Esophagus squamous epithelium (tissue), 5 donors: ENCODE results near the gene CDCA5. TPM values are rescaled to one million over a fixed set of nuclear protein-coding genes. Genes with fewer than 3 reads are reported as not detected.
A peak's percentile ranks its signal among the peaks of the same experiment; 100 is the strongest.

ENCODE experiments used
- DNase-seq: peaks from one replicate; lab custom pipeline; 2025; lab: John Stamatoyannopoulos, UW
- H3K27ac ChIP-seq, 4 donors: fragments of 200-600 bp; sonication (generic); one replicate each; pipeline ENCODE4 v1.5.1; 2016 to 2019; ENCODE audit warnings: mild to moderate bottlenecking in 1 of 4
- H3K27me3 ChIP-seq, 4 donors: fragments of 200-600 bp; sonication (generic); 1 replicate in 3 of 4; 2 replicates in 1 of 4; pipeline versions ENCODE4 v1.5.1 to v1.6.0; 2017 to 2021; ENCODE audit warnings: antibody characterized with exemption in 1 of 4
- H3K36me3 ChIP-seq, 3 donors: fragments of 200-600 bp; sonication (generic); one replicate each; pipeline ENCODE4 v1.5.1; 2016 to 2019
- H3K4me1 ChIP-seq, 3 donors: fragments of 200-600 bp; sonication (generic); one replicate each; pipeline ENCODE4 v1.5.1; 2017 to 2019
- H3K4me3 ChIP-seq, 4 donors: fragments of 200-600 bp; sonication (generic); 1 replicate in 3 of 4; 2 replicates in 1 of 4; pipeline ENCODE4 v1.5.1; 2016 to 2019; ENCODE audit warnings: mild to moderate bottlenecking in 2 of 4, moderate library complexity in 1 of 4
- H3K9me3 ChIP-seq, 3 donors: fragments of 200-600 bp; sonication (generic); one replicate each; pipeline ENCODE4 v1.5.1; 2016 to 2019
- CTCF ChIP-seq, 6 experiments: fragments of 450-650 bp in 4 of 6; fragments of 200-600 bp in 2 of 6; sonication (generic) in 2 of 6; IDR thresholded peaks; one replicate each; pipeline ENCODE4 v1.5.1; 2016 to 2019; ENCODE audit warnings: antibody characterized with exemption in 6 of 6, mild to moderate bottlenecking in 4 of 6, moderate library complexity in 4 of 6
- POLR2A ChIP-seq, 4 donors: fragments of 450-650 bp; IDR thresholded peaks; one replicate each; pipeline ENCODE4 v1.6.1; 2017; ENCODE audit warnings: antibody characterized with exemption in 4 of 4, mild to moderate bottlenecking in 4 of 4, moderate library complexity in 3 of 4
- WGBS, 2 donors: methylation state at CpG; one replicate each; pipeline ENCODE4 v1.1.5; 2018; 5-methylcytosine and 5-hydroxymethylcytosine counted together
- intact Hi-C: fragments of 100-400 bp; cut with DNase I; formaldehyde crosslinking; loops from one replicate; pipeline ENCODE4 v1.15.0; 2022
- total RNA-seq, 4 donors: library from RNA; depleted of rRNA; stranded (reverse); fragments of >200 nt; gene quantifications; one replicate each; pipeline ENCODE4 v1.1.0, GENCODE V29; 2016
- donor health status: DM: yes; HTN: yes; CAD: no.

Gene CDCA5
- total RNA-seq, 4 donors from 2014 or later = 3.1 to 14.3 (median 9.0) TPM

DNA sequence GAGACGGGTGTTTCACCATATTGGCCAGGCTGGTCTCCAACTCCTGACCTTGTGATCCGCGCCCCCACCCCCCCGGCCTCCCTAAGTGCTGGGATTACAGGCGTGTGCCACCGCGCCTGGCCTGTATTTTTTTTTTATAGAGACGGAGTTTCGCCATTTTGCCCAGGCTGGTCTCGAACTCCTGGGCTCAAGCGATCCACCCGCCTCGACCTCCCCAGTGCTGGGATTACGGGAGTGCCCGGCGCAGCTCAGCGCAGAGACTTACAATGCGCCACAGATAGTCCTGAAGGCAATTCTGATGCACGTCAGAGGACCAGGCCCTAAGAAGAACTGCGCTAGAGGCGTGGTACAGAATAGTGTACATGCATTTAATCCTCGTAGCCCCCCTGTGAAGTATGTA lies 11.6 kb upstream of the CDCA5 start:
- Histone ChIP-seq H3K36me3 (peaks cover 0 to 21% (median 0%) of the 10 kb centered on the region in 3 donors), H3K27ac (peak overlapping the region; percentile 94 to 97 (median 95)), H3K9me3 (no peaks in the 10 kb centered on the region), H3K4me1 (peaks cover 17 to 26% (median 18%) of the 10 kb centered on the region in 3 donors), H3K4me3 (peak overlapping the region in 3 of 4 donors; percentile 90 to 98 (median 95)), H3K27me3 (no peaks in the 10 kb centered on the region)
- WGBS, 2 donors = 77 to 80% methylated on average over 6 to 19 of the region's 22 CpGs
- no peak for TF ChIP-seq POLR2A (IDR thresholded peaks at IDR 0.05)
- no peak for DNase-seq
- intact Hi-C loops = no loop called here

DNA sequence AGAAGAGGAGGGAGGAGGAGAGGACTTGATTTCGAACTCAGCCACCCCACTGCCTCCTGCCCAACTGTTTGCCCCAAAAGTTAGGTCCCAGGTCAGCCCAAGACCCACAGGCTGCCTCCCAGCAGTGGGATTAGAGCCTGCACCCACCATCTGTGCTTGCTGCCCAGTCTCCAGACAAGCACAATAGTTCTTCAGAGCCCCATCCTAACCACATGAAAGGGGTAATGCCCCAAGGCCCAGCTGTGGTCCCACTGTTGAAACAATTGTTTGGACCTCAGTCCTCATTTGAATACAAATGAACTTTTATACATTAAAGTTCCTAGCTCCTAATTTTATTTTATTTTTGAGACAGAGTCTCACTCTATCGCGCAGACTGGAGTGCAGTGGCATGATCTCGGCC lies 6.8 kb upstream of the CDCA5 start:
- intact Hi-C loops = no loop called here
- 92 to 94% methylated on average over 4 of the region's 4 CpGs for WGBS, 2 donors

GRCh38 chr11:65089621-65090020 lies 5.8 kb upstream of the CDCA5 start:
- DNase-seq = no peak
- Histone ChIP-seq H3K36me3 (peaks cover 7 to 51% (median 29%) of the 10 kb centered on the region in 3 donors), H3K27ac (no peak overlapping the region), H3K4me1 (peaks cover 6 to 13% (median 6%) of the 10 kb centered on the region in 3 donors), H3K4me3 (no peak overlapping the region), H3K27me3 (no peaks in the 10 kb centered on the region), H3K9me3 (no peaks in the 10 kb centered on the region)
- TF ChIP-seq CTCF (IDR thresholded peaks at IDR 0.05) = no peak
- no peak for TF ChIP-seq POLR2A (IDR thresholded peaks at IDR 0.05)
- intact Hi-C loops = no loop called here
- WGBS, 2 donors = 91 to 96% methylated on average over 3 to 4 of the region's 4 CpGs

More for the DNA sequence above, 6.8 kb upstream of the CDCA5 start:
- Histone ChIP-seq H3K4me1 (peaks cover 1 to 6% (median 1%) of the 10 kb centered on the region in 3 donors), H3K27ac (no peak overlapping the region), H3K36me3 (peaks cover 7 to 43% (median 26%) of the 10 kb centered on the region in 3 donors), H3K4me3 (no peak overlapping the region), H3K9me3 (no peaks in the 10 kb centered on the region), H3K27me3 (no peaks in the 10 kb centered on the region)
- TF ChIP-seq POLR2A (IDR thresholded peaks at IDR 0.05) (no peak), CTCF (IDR thresholded peaks at IDR 0.05) (no peak)
- no peak for DNase-seq

GRCh38 chr11:65087827-65088226 lies 4.0 kb upstream of the CDCA5 start:
- intact Hi-C loops = no loop called here
- DNase-seq = no peak
- TF ChIP-seq CTCF (IDR thresholded peaks at IDR 0.05) (no peak), POLR2A (IDR thresholded peaks at IDR 0.05) (no peak)
- H3K4me1 ChIP-seq = peaks cover 11 to 27% (median 14%) of the 10 kb centered on the region in 3 donors
- no peak overlapping the region for H3K27ac ChIP-seq
- no peaks in the 10 kb centered on the region for H3K27me3 ChIP-seq
- WGBS, 2 donors = 100% methylated on average over 1 of the region's 15 CpGs
- H3K9me3 ChIP-seq = no peaks in the 10 kb centered on the region
- H3K4me3 ChIP-seq = no peak overlapping the region
- H3K36me3 ChIP-seq = peaks cover 7 to 51% (median 29%) of the 10 kb centered on the region in 3 donors

GRCh38 chr11:65087216-65087615 lies 3.4 kb upstream of the CDCA5 start:
- Histone ChIP-seq H3K9me3 (no peaks in the 10 kb centered on the region), H3K4me3 (no peak overlapping the region), H3K27me3 (no peaks in the 10 kb centered on the region), H3K4me1 (peaks cover 11 to 30% (median 14%) of the 10 kb centered on the region in 3 donors), H3K27ac (no peak overlapping the region), H3K36me3 (peaks cover 7 to 51% (median 29%) of the 10 kb centered on the region in 3 donors)
- WGBS, 2 donors = 85 to 95% methylated on average over 6 to 11 of the region's 11 CpGs
- DNase-seq = no peak
- TF ChIP-seq POLR2A (IDR thresholded peaks at IDR 0.05) = no peak
- no peak for TF ChIP-seq CTCF (IDR thresholded peaks at IDR 0.05)
- intact Hi-C loops = no loop called here
